H1 (cell line): ENCODE measurements around the gene DNAJC27. TPM values are rescaled to one million over a fixed set of nuclear protein-coding genes. Genes with fewer than 3 reads are reported as not detected.

Experiments used
- CTCF ChIA-PET: fragments of 300-600 bp; sonication (Branson Sonifier 250); formaldehyde crosslinking; loops from one replicate; lab custom pipeline; 2021; ENCODE audit not compliant: partially characterized antibody; lab: Charles Lee
- POLR2A ChIA-PET: fragments of 300-600 bp; sonication (Branson Sonifier 250); formaldehyde crosslinking; loops from one replicate; lab custom pipeline; 2021; ENCODE audit warnings: inconsistent platforms; ENCODE audit not compliant: partially characterized antibody; lab: Charles Lee
- DNase-seq, 2 experiments: peaks; one replicate each; pipeline versions ENCODE4 v3.0.0 to v3.0.0-alpha.2; 2010 to 2022; ENCODE audit warnings: low spot score in 2 of 2, low read depth in 1 of 2, mixed read lengths in 1 of 2
- FAIRE-seq: peaks from 2 replicates; lab custom pipeline; 2011; peaks lifted over from hg19 to GRCh38; lab: Jason Lieb, UNC
- H2AFZ ChIP-seq: 2 replicates; pipeline ENCODE4 v1.8.1; 2012; ENCODE audit warnings: low read length, inconsistent platforms
- H2AK5ac ChIP-seq: 2 replicates; pipeline ENCODE4 v1.6.1; 2013; ENCODE audit warnings: low read depth, low read length
- H2BK120ac ChIP-seq: replicated peaks from 2 replicates; pipeline ENCODE3; 2013; ENCODE audit warnings: low read depth, low read length, inconsistent platforms
- H2BK12ac ChIP-seq: 2 replicates; pipeline ENCODE4 v1.6.1; 2013; ENCODE audit warnings: low read depth, low read length
- H2BK15ac ChIP-seq: 2 replicates; pipeline ENCODE4 v1.6.1; 2013; ENCODE audit warnings: low read length
- H2BK20ac ChIP-seq: 2 replicates; pipeline ENCODE4 v1.6.1; 2013; ENCODE audit warnings: low read length
- H2BK5ac ChIP-seq: 2 replicates; pipeline ENCODE4 v1.6.1; 2013; ENCODE audit warnings: low read depth, low read length
- H3K14ac ChIP-seq: 2 replicates; pipeline ENCODE4 v1.6.1; 2013; ENCODE audit warnings: inconsistent platforms; ENCODE audit not compliant: insufficient read length
- H3K18ac ChIP-seq: 2 replicates; pipeline ENCODE4 v1.6.1; 2013; ENCODE audit warnings: low read length; ENCODE audit errors: extremely low read depth
- H3K23ac ChIP-seq: 2 replicates; pipeline ENCODE4 v1.6.1; 2013; ENCODE audit warnings: inconsistent platforms; ENCODE audit not compliant: insufficient read length
- H3K23me2 ChIP-seq: 2 replicates; pipeline ENCODE4 v1.6.1; 2013; ENCODE audit warnings: low read depth, low read length
- H3K27ac ChIP-seq: 2 replicates; pipeline ENCODE4 v1.6.1; 2011; ENCODE audit warnings: low read depth, low read length, inconsistent platforms
- H3K27me3 ChIP-seq, 4 experiments: replicated peaks in 1 of 4; 1 replicate in 1 of 4; 2 replicates in 3 of 4; pipeline versions ENCODE4 v1.6.1 to v1.8.1; 2011 to 2013; ENCODE audit warnings: low read length in 3 of 4, mild to moderate bottlenecking in 3 of 4, inconsistent platforms in 2 of 4, mixed read lengths in 2 of 4, moderate library complexity in 1 of 4; ENCODE audit not compliant: control insufficient read depth in 3 of 4, insufficient read depth in 3 of 4; ENCODE audit errors: extremely low read depth in 1 of 4
- H3K36me3 ChIP-seq, 4 experiments: 2 replicates each; pipeline versions ENCODE4 v1.6.1 to v1.8.1; 2011 to 2013; ENCODE audit warnings: mild to moderate bottlenecking in 4 of 4, low read length in 3 of 4, moderate library complexity in 2 of 4, control low read depth in 1 of 4, inconsistent platforms in 1 of 4; ENCODE audit not compliant: insufficient read depth in 4 of 4, control insufficient read depth in 2 of 4
- H3K4ac ChIP-seq: replicated peaks from 2 replicates; pipeline ENCODE3; 2013; ENCODE audit warnings: low read length, low read depth, mixed read lengths, inconsistent platforms; ENCODE audit not compliant: insufficient read length
- H3K4me1 ChIP-seq, 4 experiments: replicated peaks in 1 of 4; 1 replicate in 1 of 4; 2 replicates in 3 of 4; pipeline versions ENCODE4 v1.6.1 to v1.8.1; 2011 to 2013; ENCODE audit warnings: low read length in 3 of 4, inconsistent platforms in 2 of 4, mixed read lengths in 1 of 4; ENCODE audit not compliant: insufficient read depth in 4 of 4, control insufficient read depth in 3 of 4
- H3K4me2 ChIP-seq, 2 experiments: 2 replicates each; pipeline versions ENCODE4 v1.6.1 to v1.8.1; 2011 to 2013; ENCODE audit warnings: low read depth in 2 of 2, low read length in 2 of 2, control low read depth in 1 of 2, inconsistent platforms in 1 of 2, mild to moderate bottlenecking in 1 of 2; ENCODE audit not compliant: insufficient read depth in 1 of 2
- H3K4me3 ChIP-seq, 4 experiments: fragments of 200-600, 300-600 bp in 1 of 4; sonication (generic), shearing (Covaris generic), sonication (Bioruptor Twin) in 1 of 4; 2 replicates each; pipeline versions ENCODE4 v1.5.1 to v1.8.1; 2011 to 2016; ENCODE audit warnings: low read length in 4 of 4, low read depth in 3 of 4, control low read depth in 2 of 4, inconsistent platforms in 2 of 4, mild to moderate bottlenecking in 2 of 4, mixed read lengths in 1 of 4, moderate library complexity in 1 of 4; ENCODE audit not compliant: insufficient read depth in 2 of 4; ENCODE audit errors: extremely low read depth in 1 of 4
- H3K56ac ChIP-seq: replicated peaks from 2 replicates; pipeline ENCODE3; 2013; ENCODE audit warnings: low read depth, mild to moderate bottlenecking, mixed read lengths, low read length, inconsistent platforms; ENCODE audit not compliant: insufficient read length
- H3K79me1 ChIP-seq: 2 replicates; pipeline ENCODE4 v1.6.1; 2013; ENCODE audit warnings: low read depth, low read length, control low read depth
- H3K79me2 ChIP-seq, 2 experiments: 2 replicates each; pipeline versions ENCODE4 v1.6.1 to v1.8.1; 2012 to 2013; ENCODE audit warnings: low read length in 2 of 2, mild to moderate bottlenecking in 2 of 2, inconsistent platforms in 1 of 2; ENCODE audit not compliant: insufficient read depth in 2 of 2, control insufficient read depth in 1 of 2
- H3K9ac ChIP-seq, 4 experiments: replicated peaks in 1 of 4; 1 replicate in 1 of 4; 2 replicates in 3 of 4; pipeline versions ENCODE4 v1.6.1 to v1.8.1; 2011 to 2013; ENCODE audit warnings: low read depth in 3 of 4, low read length in 3 of 4, control low read depth in 2 of 4, mild to moderate bottlenecking in 2 of 4, moderate library complexity in 2 of 4, inconsistent platforms in 1 of 4; ENCODE audit errors: extremely low read depth in 1 of 4
- H3K9me3 ChIP-seq, 2 experiments: 2 replicates each; pipeline versions ENCODE4 v1.6.1 to v1.8.1; 2012 to 2013; ENCODE audit warnings: mild to moderate bottlenecking in 2 of 2, moderate library complexity in 2 of 2, control low read depth in 1 of 2, inconsistent platforms in 1 of 2, low read depth in 1 of 2, low read length in 1 of 2, mixed read lengths in 1 of 2; ENCODE audit not compliant: insufficient read depth in 2 of 2
- H4K20me1 ChIP-seq, 2 experiments: replicated peaks in 1 of 2; 2 replicates each; pipeline versions ENCODE3 to v1.8.1; 2011 to 2013; ENCODE audit warnings: inconsistent platforms in 2 of 2, low read length in 2 of 2, mild to moderate bottlenecking in 1 of 2; ENCODE audit not compliant: insufficient read depth in 2 of 2, control insufficient read depth in 1 of 2
- H4K5ac ChIP-seq: 2 replicates; pipeline ENCODE4 v1.6.1; 2013; ENCODE audit warnings: low read length, low read depth, mixed read lengths, inconsistent platforms; ENCODE audit not compliant: insufficient read length
- H4K8ac ChIP-seq: 2 replicates; pipeline ENCODE4 v1.8.0; 2013; ENCODE audit warnings: mild to moderate bottlenecking, moderate library complexity, low read length, inconsistent platforms; ENCODE audit not compliant: insufficient read depth; ENCODE audit errors: extremely low read depth
- H4K91ac ChIP-seq: replicated peaks from 2 replicates; pipeline ENCODE3; 2013; ENCODE audit warnings: low read length, mixed read lengths, inconsistent platforms; ENCODE audit not compliant: insufficient read length
- ATF2 ChIP-seq: IDR thresholded peaks from 2 replicates; pipeline ENCODE4 v1.6.1; 2012; ENCODE audit warnings: low read length, inconsistent platforms
- CHD2 ChIP-seq: IDR thresholded peaks from 2 replicates; pipeline ENCODE4 v1.6.1; 2012; ENCODE audit warnings: low read length, improper control_type of control experiment
- CTCF ChIP-seq, 3 experiments: IDR thresholded peaks; 1 replicate in 2 of 3; 2 replicates in 1 of 3; pipeline versions ENCODE4 v1.5.1 to v1.6.1; 2011; ENCODE audit warnings: low read length in 3 of 3, mild to moderate bottlenecking in 3 of 3, inconsistent platforms in 2 of 3, low read depth in 1 of 3, moderate library complexity in 1 of 3; ENCODE audit not compliant: insufficient read depth in 1 of 3; ENCODE audit errors: control extremely low read depth in 1 of 3
- E2F6 ChIP-seq: IDR thresholded peaks from 2 replicates; pipeline ENCODE4 v1.6.1; 2012; ENCODE audit warnings: inconsistent platforms
- FOSL1 ChIP-seq: IDR thresholded peaks from 2 replicates; pipeline ENCODE4 v1.6.1; 2011; ENCODE audit warnings: mild to moderate bottlenecking, low read depth, low read length, moderate library complexity; ENCODE audit not compliant: insufficient read depth
- KDM1A ChIP-seq: fragments of 200-600, 300-600 bp; sonication (generic); IDR thresholded peaks from 2 replicates; pipeline ENCODE4 v1.7.1; 2016; ENCODE audit warnings: mild to moderate bottlenecking, low read length, borderline replicate concordance
- MAFK ChIP-seq: IDR thresholded peaks from 2 replicates; pipeline ENCODE4 v1.6.1; 2012; ENCODE audit warnings: low read depth, mild to moderate bottlenecking, improper control_type of control experiment, low read length
- RFX5 ChIP-seq: IDR thresholded peaks from 2 replicates; pipeline ENCODE4 v1.6.1; 2011; ENCODE audit warnings: low read depth, low read length, improper control_type of control experiment, borderline replicate concordance
- ZNF274 ChIP-seq: IDR thresholded peaks from 2 replicates; pipeline ENCODE4 v1.7.0; 2012; ENCODE audit warnings: low read length, borderline replicate concordance; ENCODE audit errors: extremely low read depth
- WGBS, 2 experiments: shearing (Covaris generic) in 1 of 2; methylation state at CpG; one replicate each; pipeline versions ENCODE4 v1.1.6 to v1.1.7; 2013 to 2015; ENCODE audit warnings: low lambda C conversion rate in 2 of 2, mixed read lengths in 2 of 2, inconsistent platforms in 1 of 2, low coverage in 1 of 2, missing lambda C conversion rate in 1 of 2; ENCODE audit not compliant: insufficient replicate concordance in 2 of 2, insufficient coverage in 1 of 2, insufficient read length in 1 of 2; ENCODE audit errors: extremely low coverage in 1 of 2, missing lambda C conversion rate in 1 of 2; 5-methylcytosine and 5-hydroxymethylcytosine counted together
- polyA plus RNA-seq, 7 experiments: library from polyadenylated mRNA; depleted of rRNA in 3 of 7; stranded (reverse) in 5 of 7; unstranded in 2 of 7; fragments of >200 nt in 5 of 7; fragments of 200-250 nt in 2 of 7; gene quantifications; 1 replicate in 5 of 7; 2 replicates in 1 of 7; 4 replicates in 1 of 7; pipeline versions ENCODE4 v1.2.1 to v1.2.3, GENCODE V29; 2011 to 2013; ENCODE audit warnings: missing spikeins in 2 of 7, mixed read lengths in 2 of 7
- total RNA-seq: library from RNA; stranded (reverse); fragmentation: NEBNext Ultra II Directional; extraction: Animal tissue kit (Norgen Biotek cat#: 25700); gene quantifications from 2 replicates; pipeline ENCODE4 v1.2.1, GENCODE V29; 2021

DNAJC27 gene
- total and polyA plus RNA-seq, 2 of the 8 experiments (the other 6 are each of a cell fraction or from before 2014, with no cell fraction given) = 1.4 to 4.5 TPM

- Histone ChIP-seq H3K79me1 (peaks cover 7% of the 10 kb centered on the region), H4K8ac (no peak overlapping the region), H3K4me3 (no peak overlapping the region), H3K9me3 (no peaks in the 10 kb centered on the region), H2BK15ac (no peak overlapping the region), H3K23ac (no peak overlapping the region), H4K5ac (no peak overlapping the region), H2AK5ac (no peak overlapping the region), H3K23me2 (peaks cover 13% of the 10 kb centered on the region), H3K56ac (no peak overlapping the region), H3K14ac (no peak overlapping the region), H2BK5ac (no peak overlapping the region), H3K27ac (no peak overlapping the region), H4K91ac (no peak overlapping the region), H2BK12ac (no peak overlapping the region), H2AFZ (no peak overlapping the region), H3K27me3 (peaks cover 0 to 3% (median 0%) of the 10 kb centered on the region in 4 experiments; a peak in 4 of 7 replicates), H3K4ac (no peak overlapping the region), H4K20me1 (peaks cover 0 to 6% of the 10 kb centered on the region in 2 experiments), H3K18ac (no peak overlapping the region), H3K36me3 (no peaks in the 10 kb centered on the region; a peak in 1 of 8 replicates), H3K4me2 (no peak overlapping the region), H3K9ac (no peak overlapping the region), H3K79me2 (peaks cover 0 to 4% of the 10 kb centered on the region in 2 experiments; a peak in 2 of 4 replicates), H3K4me1 (peaks cover 0 to 16% (median 6%) of the 10 kb centered on the region in 4 experiments; a peak in 5 of 7 replicates), H2BK120ac (no peak overlapping the region), H2BK20ac (no peak overlapping the region)
- CTCF ChIA-PET = no interaction called here
- DNase-seq (no peak), FAIRE-seq (no peak)
- POLR2A ChIA-PET = no interaction called here
- WGBS, 2 experiments = 90% methylated on average over 1 of the region's 1 CpG; no CpG with 5 or more reads in 1 of the 2 experiments
- TF ChIP-seq E2F6 = no peak
- TF ChIP-seq MAFK = no peak
- TF ChIP-seq ATF2 = no peak
- TF ChIP-seq RFX5 = no peak
- no peak for TF ChIP-seq CHD2
- TF ChIP-seq CTCF (IDR thresholded peaks at IDR 0.05; ENCODE audit: control extremely low read depth in 1 of 3, insufficient read depth in 1 of 3, low read depth in 1 of 3, low read length in 3 of 3) = no peak
- no peak for TF ChIP-seq KDM1A
- TF ChIP-seq ZNF274 = no peak
- TF ChIP-seq FOSL1 = no peak
Measured at GRCh38 chr2:24922556-24922955, 49.2 kb downstream of the DNAJC27 start.
